Measurements from ENCODE around the gene MOV10L1.
"Not testable (repeated sequence)": the region's sequence is repeated elsewhere in the genome, so short reads cannot be mapped to it uniquely, and the experiment has no call there.

The MOV10L1 gene

GRCh38 chr22:50086526-50086925, 3.3 kb upstream of the MOV10L1 start:
- no peak overlapping the region for H3K4me3 ChIP-seq (ENCODE audit: low read length)
- peak; percentile 71 for DNase-seq (ENCODE audit: low read depth)
- no peak for TF ChIP-seq CTCF (conservative IDR thresholded peaks at IDR 0.05; ENCODE audit: low read length)

GRCh38 chr22:50086975-50087374, 2.8 kb upstream of the MOV10L1 start:
- not testable (repeated sequence) for DNase-seq (ENCODE audit: low read depth); H3K4me3 ChIP-seq (ENCODE audit: low read length)

GRCh38 chr22:50087646-50088045, 2.2 kb upstream of the MOV10L1 start:
- TF ChIP-seq CTCF (conservative IDR thresholded peaks at IDR 0.05; ENCODE audit: low read length) = no peak
- no peak overlapping the region for H3K4me3 ChIP-seq (ENCODE audit: low read length)
- DNase-seq (ENCODE audit: low read depth) = no peak

GRCh38 chr22:50088096-50088495, 1.7 kb upstream of the MOV10L1 start:
- no peak for DNase-seq (ENCODE audit: low read depth)
- H3K4me3 ChIP-seq (ENCODE audit: low read length) = no peak overlapping the region
- TF ChIP-seq CTCF (conservative IDR thresholded peaks at IDR 0.05; ENCODE audit: low read length) = no peak

- H3K4me3 ChIP-seq (ENCODE audit: low read length) = no peak overlapping the region
- TF ChIP-seq CTCF (conservative IDR thresholded peaks at IDR 0.05; ENCODE audit: low read length) = no peak
- DNase-seq (ENCODE audit: low read depth) = no peak
Measured at GRCh38 chr22:50089231-50089630, 575 bp upstream of the MOV10L1 start.

GRCh38 chr22:50090412-50090714, 557 bp downstream of the MOV10L1 start:
- H3K4me3 ChIP-seq (ENCODE audit: low read length) = no peak overlapping the region
- TF ChIP-seq CTCF (conservative IDR thresholded peaks at IDR 0.05; ENCODE audit: low read length) = no peak

GRCh38 chr22:50091092-50091768, 1.4 kb downstream of the MOV10L1 start:
- no peak for TF ChIP-seq CTCF (conservative IDR thresholded peaks at IDR 0.05; ENCODE audit: low read length)
- H3K4me3 ChIP-seq (ENCODE audit: low read length) = no peak overlapping the region
- DNase-seq (ENCODE audit: low read depth) = no peak

More at GRCh38 chr22:50090412-50090714, 557 bp downstream of the MOV10L1 start:
- DNase-seq (ENCODE audit: low read depth) = no peak

- H3K4me3 ChIP-seq (ENCODE audit: low read length) = no peak overlapping the region
- DNase-seq (ENCODE audit: low read depth) = no peak
- TF ChIP-seq CTCF (conservative IDR thresholded peaks at IDR 0.05; ENCODE audit: low read length) = no peak
Measured at GRCh38 chr22:50092342-50092741, 2.5 kb downstream of the MOV10L1 start.

All from AG10803 (cell line).